ENCODE measurements around the gene TMEM116.
A peak's percentile ranks its signal among the peaks of the same experiment; 100 is the strongest.
"Not testable (repeated sequence)": the region's sequence is repeated elsewhere in the genome, so short reads cannot be mapped to it uniquely, and the experiment has no call there.

The TMEM116 gene

DNA sequence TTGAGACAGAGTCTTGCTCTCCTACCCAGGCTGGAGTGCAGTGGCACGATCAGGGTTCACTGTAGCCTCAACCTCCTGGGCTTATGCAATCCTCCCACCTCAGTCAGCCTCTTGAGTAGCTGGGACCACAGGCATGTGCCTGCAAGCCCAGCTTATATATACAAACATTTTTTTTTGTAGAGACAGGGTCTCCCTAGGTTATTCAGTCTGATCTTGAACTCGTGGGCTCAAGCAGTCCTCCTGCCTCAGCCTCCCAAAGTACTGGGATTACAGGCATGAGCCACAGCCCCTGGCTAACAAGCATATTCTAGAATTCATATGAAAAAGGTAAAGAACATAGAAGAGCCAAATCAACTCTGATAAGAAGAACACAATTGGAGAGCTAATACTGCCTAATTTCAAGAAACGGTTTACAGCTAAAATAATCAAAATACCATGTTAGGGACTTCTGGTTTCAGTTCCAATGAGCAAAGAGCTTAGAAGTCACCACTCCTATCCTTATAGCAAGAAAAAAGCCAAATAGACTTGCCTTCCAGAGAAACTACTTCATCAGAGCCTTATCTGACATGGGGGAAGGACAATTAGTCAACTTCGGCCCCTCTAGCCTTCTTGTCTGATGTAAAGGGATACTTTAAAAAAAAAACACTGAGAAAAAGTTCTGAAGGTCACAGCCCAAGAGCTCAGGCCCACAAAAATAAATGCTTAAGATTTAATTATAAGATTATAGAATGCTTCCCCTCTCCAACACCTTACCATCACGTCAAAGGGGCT, 37.6 kb downstream of the TMEM116 start:
- no peak for DNase-seq

GRCh38 chr12:111971800-111972199, 41.2 kb downstream of the TMEM116 start:
- no peak for DNase-seq

- DNase-seq, result peak; percentile 79
Measured at GRCh38 chr12:111964935-111965334, 48.0 kb downstream of the TMEM116 start.

DNA sequence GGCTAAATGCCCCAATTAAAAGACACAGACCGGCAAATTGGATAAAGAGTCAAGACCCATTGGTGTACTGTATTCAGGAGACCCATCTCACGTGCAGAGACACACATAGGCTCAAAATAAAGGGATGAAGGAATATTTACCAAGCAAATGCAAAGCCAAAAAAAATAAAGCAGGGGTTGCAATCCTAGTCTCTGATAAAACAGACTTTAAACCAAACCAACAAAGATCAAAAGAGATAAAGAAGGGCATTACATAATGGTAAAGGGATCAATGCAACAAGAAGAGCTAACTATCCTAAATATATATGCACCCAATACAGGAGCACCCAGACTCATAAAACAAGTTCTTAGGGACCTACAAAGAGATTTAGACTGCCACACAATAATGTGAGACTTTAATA, 53.4 kb downstream of the TMEM116 start:
- DNase-seq, result not testable (repeated sequence)

GRCh38 chr12:111957224-111957623, 55.7 kb downstream of the TMEM116 start:
- DNase-seq, result not testable (repeated sequence)

DNA sequence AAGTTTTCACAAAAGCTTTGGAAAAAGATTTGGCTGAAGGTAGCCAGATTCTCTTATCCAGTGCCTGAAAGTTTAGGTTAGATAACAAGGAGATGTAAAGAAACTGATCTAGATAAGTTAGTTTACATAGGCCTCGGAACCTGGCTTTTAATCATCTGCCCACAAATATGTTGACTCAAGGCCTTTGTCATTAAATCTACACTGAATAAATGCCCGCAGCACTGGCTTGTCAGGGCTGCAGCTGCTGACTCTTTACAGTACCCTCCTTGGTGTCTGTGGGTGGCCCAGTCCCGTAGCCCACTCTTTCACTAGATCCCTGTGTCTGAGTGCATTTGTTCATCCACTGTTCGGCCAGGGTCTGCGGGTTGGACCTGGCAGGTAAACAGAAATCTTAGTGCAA, 58.0 kb downstream of the TMEM116 start:
- no peak for DNase-seq

- DNase-seq, result peak; percentile 47
Measured at GRCh38 chr12:111953455-111953854, 59.5 kb downstream of the TMEM116 start.

- not testable (repeated sequence) for DNase-seq
Measured at GRCh38 chr12:111952084-111952787, 60.7 kb downstream of the TMEM116 start.

DNA sequence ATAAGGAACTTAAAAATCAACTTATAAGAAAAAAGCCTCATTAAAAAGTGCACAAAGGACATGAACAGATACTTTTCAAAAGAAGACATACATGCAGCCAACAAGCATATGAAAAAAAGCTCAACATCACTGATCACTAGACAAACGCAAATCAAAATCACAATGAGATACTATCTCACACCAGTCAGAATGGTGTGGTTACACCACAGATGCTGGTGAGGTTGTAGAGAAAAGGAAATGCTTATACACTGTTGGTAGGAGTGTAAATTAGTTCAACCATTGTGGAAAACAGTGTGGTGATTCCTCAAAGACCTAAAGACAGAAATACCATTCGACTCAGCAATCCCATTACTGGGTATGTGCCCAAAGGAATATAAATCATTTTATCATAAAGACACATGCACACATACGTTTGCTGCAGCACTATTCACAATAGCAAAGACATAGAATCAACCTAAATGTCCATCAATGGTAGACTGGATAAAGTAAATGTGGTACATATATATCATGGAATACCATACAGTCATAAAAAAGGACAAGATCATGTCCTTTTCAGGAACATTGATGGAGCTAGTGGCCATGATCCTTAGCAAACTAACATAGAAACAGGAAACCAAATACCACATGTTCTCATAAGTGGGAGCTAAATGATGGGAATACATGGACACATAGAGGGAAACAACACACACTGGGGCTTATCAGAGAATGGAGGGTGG, 61.8 kb downstream of the TMEM116 start:
- DNase-seq, result not testable (repeated sequence)

DNA sequence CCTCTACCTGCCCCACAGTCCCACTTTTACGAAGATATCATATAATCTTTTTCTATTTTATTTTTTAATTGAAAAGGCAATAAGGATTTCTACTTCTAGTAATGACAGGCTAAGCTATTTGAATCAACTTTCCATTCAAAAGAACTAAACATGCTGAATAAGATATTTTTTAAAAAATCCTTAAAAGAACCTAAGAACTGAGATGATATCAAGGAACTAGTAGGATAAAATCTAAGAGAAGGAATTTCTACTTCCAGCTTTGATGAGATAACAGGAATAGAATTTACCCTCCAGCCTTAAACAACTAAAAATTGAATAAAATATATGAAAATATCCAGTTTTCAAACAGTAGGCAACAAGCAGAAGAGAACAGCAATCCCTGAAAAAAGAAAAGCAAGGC, 69.0 kb downstream of the TMEM116 start:
- no peak for DNase-seq

GRCh38 chr12:111942557-111942956, 70.4 kb downstream of the TMEM116 start:
- DNase-seq, result no peak

GRCh38 chr12:111937429-111937828, 75.5 kb downstream of the TMEM116 start:
- DNase-seq, result no peak

- DNase-seq, result no peak
Measured at GRCh38 chr12:111936869-111937268, 76.1 kb downstream of the TMEM116 start.

DNA sequence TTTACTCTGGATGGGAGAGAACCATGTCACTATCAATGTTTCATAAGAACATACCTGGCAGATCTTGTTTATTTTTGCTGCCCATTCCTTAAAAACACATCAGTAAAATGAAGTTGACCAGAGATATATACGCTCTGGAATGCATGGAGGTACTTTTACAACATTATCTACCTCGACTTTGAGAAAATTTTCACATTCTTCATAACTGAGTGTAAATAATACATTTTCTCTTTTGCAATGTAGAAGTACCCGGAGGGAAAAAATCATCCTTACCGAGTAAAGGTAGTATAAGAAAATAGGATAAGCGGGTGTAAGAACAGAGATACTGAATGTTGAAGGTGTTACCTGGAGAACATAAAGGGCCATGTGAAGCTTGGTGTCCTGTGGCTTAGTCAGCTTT, 80.7 kb downstream of the TMEM116 start:
- no peak for DNase-seq

DNA sequence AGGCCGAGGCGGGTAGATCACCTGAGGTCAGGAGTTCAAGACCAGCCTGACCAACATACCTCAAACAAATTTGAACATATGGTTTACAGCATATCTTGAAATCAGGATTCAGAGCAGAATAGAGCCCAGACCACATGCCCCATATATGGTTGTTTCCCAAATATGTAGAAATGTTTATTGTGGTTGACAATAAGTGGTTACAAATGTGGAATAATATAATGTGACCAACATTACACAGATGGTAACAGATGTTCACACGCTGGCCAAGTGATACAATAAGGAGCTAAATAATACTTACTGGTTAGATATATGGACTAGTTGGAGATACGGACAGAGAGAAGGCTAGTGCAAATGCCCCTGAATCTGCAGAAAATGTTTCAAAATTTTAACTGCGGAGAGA, 85.6 kb downstream of the TMEM116 start:
- no peak for DNase-seq

DNA sequence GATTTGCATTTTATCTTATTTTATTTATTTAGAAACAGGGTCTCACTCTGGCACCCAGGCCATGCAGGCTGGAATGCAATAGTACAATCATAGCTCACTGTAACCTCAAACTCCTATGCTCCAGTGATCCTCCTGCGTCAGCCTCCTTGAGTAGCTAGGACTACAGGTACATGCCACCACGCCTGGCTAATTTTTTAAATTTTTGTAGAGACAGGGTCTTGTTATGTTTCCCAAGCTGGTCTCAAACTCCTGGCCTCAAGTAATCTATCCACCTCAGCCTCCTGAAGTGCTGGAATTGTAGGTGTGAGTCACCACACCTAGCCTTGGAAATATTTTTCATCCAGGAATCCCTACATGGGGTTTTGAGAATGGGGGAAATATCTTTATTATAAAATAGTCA, 86.3 kb downstream of the TMEM116 start:
- DNase-seq, result no peak

DNA sequence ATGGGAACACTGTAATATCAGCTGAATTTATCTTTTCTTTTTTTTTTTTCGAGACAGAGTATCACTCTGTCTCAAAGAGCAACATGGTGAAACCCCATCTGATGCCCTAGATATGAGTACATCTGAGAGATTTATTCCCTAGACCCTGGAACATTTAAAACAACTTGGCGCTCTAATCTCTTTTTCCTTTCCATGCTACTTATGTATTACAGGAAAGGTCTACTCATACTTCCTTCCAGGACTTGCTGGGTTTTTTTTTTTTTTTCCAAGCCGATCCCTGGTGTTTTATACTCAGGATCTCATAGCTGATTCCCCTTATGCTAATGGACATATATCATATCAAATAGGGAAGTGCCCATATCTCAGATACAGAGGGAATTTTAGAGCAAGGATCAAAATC, 87.8 kb downstream of the TMEM116 start:
- DNase-seq, result no peak

- no peak for DNase-seq
Measured at GRCh38 chr12:111907740-111908139, 105.2 kb downstream of the TMEM116 start.

DNA sequence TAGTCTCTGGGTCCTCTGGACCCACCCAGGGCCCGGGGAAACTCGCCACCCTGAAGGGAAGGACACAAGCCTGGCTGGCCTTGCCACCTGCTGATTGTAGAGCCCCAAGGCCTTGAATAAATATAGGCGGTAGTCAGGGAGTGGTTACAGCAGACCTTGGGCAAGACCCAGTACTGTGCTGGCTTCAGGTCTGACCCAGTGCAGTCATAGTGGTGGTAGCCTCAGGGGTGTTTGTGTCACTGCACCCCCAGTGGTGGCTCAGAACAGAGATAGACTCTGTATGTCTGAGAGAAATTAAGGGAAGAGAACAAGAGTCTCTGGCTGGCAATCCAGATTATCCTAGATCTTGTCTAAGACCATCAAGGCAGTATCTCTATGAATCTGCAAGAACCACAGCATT, 107.5 kb downstream of the TMEM116 start:
- DNase-seq, result no peak

DNA sequence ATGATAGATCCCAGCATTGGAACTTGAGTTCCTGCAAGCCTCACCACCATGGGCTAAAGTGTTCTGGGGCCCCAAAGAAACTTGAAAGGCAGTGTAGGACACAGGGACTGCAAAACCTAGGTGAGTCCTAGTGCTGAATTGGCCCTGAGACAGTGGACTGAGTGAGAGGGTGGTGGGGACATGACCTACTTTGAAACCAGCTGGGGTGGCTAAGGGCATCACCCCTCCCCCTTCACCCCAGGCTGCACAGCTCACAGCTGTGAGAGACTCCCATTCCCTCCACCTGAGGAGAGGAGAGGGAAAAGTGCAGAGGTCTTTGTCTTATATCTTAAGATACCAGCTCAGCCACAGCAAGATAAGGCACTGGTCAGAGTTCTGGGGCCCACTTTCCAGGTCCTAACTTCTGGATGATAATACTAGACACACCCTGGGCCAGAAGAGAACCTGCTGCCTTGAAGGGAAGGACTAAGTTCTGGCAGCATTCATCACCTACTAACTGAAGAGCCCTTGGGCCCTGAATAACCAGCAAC, 108.5 kb downstream of the TMEM116 start:
- DNase-seq, result no peak

DNA sequence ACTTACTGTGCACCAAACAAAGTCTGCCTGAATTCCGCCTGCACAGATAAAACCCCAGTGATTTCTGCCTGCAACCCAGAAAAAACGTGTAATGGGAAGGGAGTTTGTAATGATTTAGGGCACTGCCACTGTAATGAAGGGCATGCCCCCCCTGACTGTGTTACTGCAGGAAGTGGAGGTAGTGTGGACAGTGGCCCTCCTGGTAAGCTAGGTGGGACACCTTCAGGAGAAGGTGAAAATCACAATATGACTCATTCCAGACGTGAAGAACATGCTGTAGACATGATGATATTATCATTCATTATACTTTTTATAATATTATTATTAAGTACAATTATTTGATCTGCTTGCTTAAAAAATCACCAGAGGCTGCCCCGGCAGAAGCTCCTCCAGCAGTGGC, 111.8 kb downstream of the TMEM116 start:
- no peak for DNase-seq

DNA sequence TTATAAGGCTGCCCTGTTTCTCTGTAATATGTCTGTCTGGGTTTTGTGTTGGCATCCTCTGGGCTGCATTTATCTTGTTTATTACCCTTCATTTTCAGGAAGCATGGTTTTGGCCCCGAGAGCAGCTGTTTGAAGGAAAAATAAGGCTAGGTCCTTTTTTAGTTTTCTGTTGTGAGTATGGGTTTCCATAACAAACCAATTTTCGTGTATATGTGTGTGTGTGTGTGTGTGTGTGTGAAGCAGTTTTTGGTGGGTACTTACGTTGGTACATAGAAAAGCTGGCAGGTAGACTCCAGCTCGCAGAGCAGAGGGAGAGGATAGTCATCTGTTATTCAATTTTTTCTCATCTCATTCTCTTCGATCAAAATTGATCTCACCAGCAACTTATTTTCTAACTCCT, 118.4 kb downstream of the TMEM116 start:
- no peak for DNase-seq

- no peak for DNase-seq
Measured at GRCh38 chr12:111893287-111893686, 119.7 kb downstream of the TMEM116 start.
